GM23338 (cell line): ENCODE data around the gene OR1D5. TPM values are rescaled to one million over a fixed set of nuclear protein-coding genes. Genes with fewer than 3 reads are reported as not detected.
"Not testable (repeated sequence)": the region's sequence is repeated elsewhere in the genome, so short reads cannot be mapped to it uniquely, and the experiment has no call there.

ENCODE experiments used
- ATAC-seq: fragments of 200-7000 bp; cut with Tn5 transposase; 3 replicates; pipeline ENCODE4 v1.9.1; 2020
- DNase-seq: peaks from one replicate; pipeline ENCODE4 v3.0.0-alpha.2; 2015; ENCODE audit warnings: low spot score
- H2AFZ ChIP-seq: fragments of 200-600 bp; sonication (generic); 2 replicates; pipeline ENCODE4 v1.8.0; 2016; ENCODE audit warnings: antibody characterized with exemption, mild to moderate bottlenecking, moderate library complexity
- H3F3A ChIP-seq: fragments of 200-600 bp; sonication (generic); replicated peaks from 2 replicates; pipeline ENCODE4 v1.8.0; 2017; ENCODE audit warnings: antibody characterized with exemption, mixed run types, low read depth
- H3K27ac ChIP-seq: fragments of 200-600 bp; sonication (generic); 2 replicates; pipeline ENCODE4 v1.6.1; 2016; ENCODE audit warnings: low read depth
- H3K27me3 ChIP-seq: fragments of 200-600 bp; sonication (generic); 2 replicates; pipeline ENCODE4 v1.8.0; 2016; ENCODE audit warnings: mild to moderate bottlenecking, mixed run types, moderate library complexity; ENCODE audit not compliant: insufficient read depth
- H3K36me3 ChIP-seq: fragments of 200-600 bp; sonication (generic); 2 replicates; pipeline ENCODE4 v1.8.0; 2016; ENCODE audit warnings: mild to moderate bottlenecking; ENCODE audit not compliant: insufficient read depth
- H3K4me1 ChIP-seq: fragments of 200-600 bp; sonication (generic); 2 replicates; pipeline ENCODE4 v1.8.0; 2016; ENCODE audit warnings: mild to moderate bottlenecking, moderate library complexity; ENCODE audit not compliant: insufficient read depth
- H3K4me2 ChIP-seq: fragments of 200-600 bp; sonication (generic); 2 replicates; pipeline ENCODE4 v1.7.1; 2017; ENCODE audit warnings: mixed run types
- H3K4me3 ChIP-seq: fragments of 200-600 bp; sonication (generic); 2 replicates; pipeline ENCODE4 v1.6.1; 2016; ENCODE audit warnings: mixed run types
- H3K79me2 ChIP-seq: fragments of 200-600 bp; sonication (generic); replicated peaks from 2 replicates; pipeline ENCODE4 v1.8.0; 2017; ENCODE audit warnings: mild to moderate bottlenecking; ENCODE audit not compliant: insufficient read depth
- H3K9me2 ChIP-seq: fragments of 200-600 bp; sonication (generic); 2 replicates; pipeline ENCODE4 v1.8.0; 2017; ENCODE audit not compliant: insufficient read depth
- H4K20me1 ChIP-seq: fragments of 200-600 bp; sonication (generic); replicated peaks from 2 replicates; pipeline ENCODE4 v1.8.0; 2017; ENCODE audit warnings: mild to moderate bottlenecking; ENCODE audit not compliant: insufficient read depth
- H3K27ac Mint-ChIP-seq: 2 replicates; pipeline ENCODE4 v1.8.0; 2020; ENCODE audit warnings: inconsistent platforms, mild to moderate bottlenecking, moderate library complexity, mixed read lengths
- H3K27me3 Mint-ChIP-seq: 3 replicates; pipeline ENCODE4 v1.8.0; 2022; ENCODE audit warnings: low read depth, mild to moderate bottlenecking, moderate library complexity, mixed read lengths, inconsistent platforms; ENCODE audit not compliant: insufficient read depth, poor library complexity
- H3K36me3 Mint-ChIP-seq: 3 replicates; pipeline ENCODE4 v1.8.0; 2021; ENCODE audit warnings: low read depth, mild to moderate bottlenecking, inconsistent platforms, moderate library complexity, mixed read lengths
- H3K4me1 Mint-ChIP-seq: 3 replicates; pipeline ENCODE4 v1.8.0; 2020; ENCODE audit warnings: mild to moderate bottlenecking, inconsistent platforms, mixed read lengths
- H3K4me3 Mint-ChIP-seq: 3 replicates; pipeline ENCODE4 v1.8.0; 2021; ENCODE audit warnings: moderate library complexity, mild to moderate bottlenecking, inconsistent platforms, mixed read lengths
- H3K9me3 Mint-ChIP-seq: 3 replicates; pipeline ENCODE4 v1.8.0; 2020; ENCODE audit warnings: moderate library complexity, mild to moderate bottlenecking, inconsistent platforms, mixed read lengths
- REST ChIP-seq: IDR thresholded peaks from one replicate; pipeline ENCODE4 v1.6.1; 2018; ENCODE audit warnings: antibody characterized with exemption; ENCODE audit not compliant: unreplicated experiment
- polyA plus RNA-seq: library from polyadenylated mRNA; unstranded; fragments of >200 nt; fragmentation: Nextera tagmentation; extraction: Ambion mirVana; gene quantifications from 2 replicates; pipeline ENCODE4 v1.2.1, GENCODE V29; 2016
- total RNA-seq: library from RNA; depleted of rRNA; stranded (reverse); fragments of >200 nt; shearing (Covaris generic); gene quantifications from 2 replicates; pipeline ENCODE4 v1.2.3, GENCODE V29; 2014

Gene OR1D5
- total and polyA plus RNA-seq, 2 experiments from 2014 or later, result not detected

- no peak for TF ChIP-seq REST
Measured at GRCh38 chr17:3104322-3104721, 40.9 kb upstream of the OR1D5 start, which contains the start of gene OR1D2 (continued).

GRCh38 chr17:3073850-3074249 is 10.4 kb upstream of the OR1D5 start:
- not testable (repeated sequence) for H3K9me2 ChIP-seq, H2AFZ ChIP-seq, ATAC-seq, H3K9me3 Mint-ChIP-seq, H4K20me1 ChIP-seq, DNase-seq, H3K36me3 Mint-ChIP-seq, H3K4me3 ChIP-seq, H3K4me3 Mint-ChIP-seq, H3K79me2 ChIP-seq, H3K27ac ChIP-seq, H3K4me1 Mint-ChIP-seq, H3K4me1 ChIP-seq, H3K27ac Mint-ChIP-seq, H3K27me3 Mint-ChIP-seq, H3F3A ChIP-seq, H3K27me3 ChIP-seq, H3K36me3 ChIP-seq, H3K4me2 ChIP-seq

GRCh38 chr17:3065192-3065591 is 1.8 kb upstream of the OR1D5 start:
- H3K4me3 Mint-ChIP-seq, H3F3A ChIP-seq, DNase-seq, H2AFZ ChIP-seq, ATAC-seq, H3K27me3 ChIP-seq, H3K27me3 Mint-ChIP-seq, H3K4me1 ChIP-seq, H4K20me1 ChIP-seq, H3K9me2 ChIP-seq, H3K4me1 Mint-ChIP-seq, H3K79me2 ChIP-seq, H3K27ac ChIP-seq, H3K27ac Mint-ChIP-seq, H3K9me3 Mint-ChIP-seq, H3K4me2 ChIP-seq, H3K4me3 ChIP-seq, H3K36me3 Mint-ChIP-seq, H3K36me3 ChIP-seq: not testable (repeated sequence)

GRCh38 chr17:3062824-3063377 is 506 bp downstream of the OR1D5 start:
- not testable (repeated sequence) for H3K4me1 ChIP-seq, H3K27ac ChIP-seq, H4K20me1 ChIP-seq, DNase-seq, H3K4me2 ChIP-seq, H3K36me3 ChIP-seq, H3K4me1 Mint-ChIP-seq, H3K27me3 Mint-ChIP-seq, H3K9me3 Mint-ChIP-seq, H3K27me3 ChIP-seq, H3K4me3 Mint-ChIP-seq, H3K36me3 Mint-ChIP-seq, H3K27ac Mint-ChIP-seq, H2AFZ ChIP-seq, H3K79me2 ChIP-seq, H3F3A ChIP-seq, H3K9me2 ChIP-seq, H3K4me3 ChIP-seq, ATAC-seq

- H3K27me3 ChIP-seq, H4K20me1 ChIP-seq, H3K4me1 ChIP-seq, H3K27me3 Mint-ChIP-seq, H3K36me3 Mint-ChIP-seq, ATAC-seq, H3K27ac ChIP-seq, H3K36me3 ChIP-seq, DNase-seq, H3F3A ChIP-seq, H3K9me2 ChIP-seq, H3K4me1 Mint-ChIP-seq, H3K9me3 Mint-ChIP-seq, H3K4me3 ChIP-seq, H3K27ac Mint-ChIP-seq, H2AFZ ChIP-seq, H3K4me3 Mint-ChIP-seq, H3K4me2 ChIP-seq, H3K79me2 ChIP-seq: not testable (repeated sequence)
Measured at GRCh38 chr17:3054868-3055267, 8.5 kb downstream of the OR1D5 start.
